Stomach (tissue), 4 donors: ENCODE results near the gene ITPRID2.

ENCODE experiments used
- EP300 ChIP-seq: sonication (generic); formaldehyde crosslinking; IDR thresholded peaks from one replicate; pipeline ENCODE4 v1.6.1; 2017; ENCODE audit warnings: antibody characterized with exemption
- POLR2A ChIP-seq, 4 donors: fragments of 450-650 bp; IDR thresholded peaks; one replicate each; pipeline ENCODE4 v1.6.1; 2016; ENCODE audit warnings: antibody characterized with exemption in 4 of 4, control low read depth in 2 of 4, mild to moderate bottlenecking in 1 of 4, moderate library complexity in 1 of 4
- TF ChIP-seq, protein P1 (sequence below), 7 experiments: fragments of 450-650 bp in 4 of 7; fragments of 200-600 bp in 3 of 7; sonication (generic) in 3 of 7; IDR thresholded peaks; one replicate each; pipeline ENCODE4 v1.5.1; 2016 to 2019; ENCODE audit warnings: antibody characterized with exemption in 7 of 7, control low read depth in 2 of 7, mild to moderate bottlenecking in 1 of 7

DNA sequence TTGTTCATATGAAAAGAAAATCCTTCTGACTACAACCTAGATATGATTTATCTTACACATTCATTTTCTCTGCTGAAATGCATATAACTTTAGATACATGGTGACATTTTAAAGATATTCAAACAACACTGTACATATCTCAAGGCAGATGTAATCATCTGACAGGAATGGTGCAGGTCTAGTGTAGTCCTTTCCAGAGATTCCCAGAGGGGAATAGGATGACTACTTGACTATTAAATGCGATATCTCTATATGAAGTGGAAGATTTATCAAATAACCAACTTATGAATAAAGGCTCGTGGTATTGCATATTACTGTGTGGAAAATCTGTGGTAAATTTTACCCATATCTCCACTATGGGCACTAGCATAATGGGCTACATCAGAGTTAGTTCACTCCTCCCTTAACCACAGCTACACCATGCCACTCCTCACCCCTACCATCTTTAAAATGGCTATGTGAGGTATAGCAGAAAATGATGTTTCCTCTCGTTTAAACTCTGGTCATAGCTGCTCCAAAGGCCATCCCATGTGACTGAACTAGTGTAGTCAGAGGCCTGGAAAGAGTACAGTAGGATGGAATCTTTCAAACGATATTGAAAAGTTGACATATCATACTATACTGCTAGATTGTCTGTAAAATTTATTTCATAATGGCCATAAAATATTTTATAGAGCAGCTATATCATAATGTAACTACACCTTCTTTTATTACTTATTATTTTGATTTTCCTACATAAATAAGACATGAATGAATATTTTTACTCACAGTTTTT is 9.1 kb upstream of the ITPRID2 start:
- TF ChIP-seq POLR2A (IDR thresholded peaks at IDR 0.05) (no peak), EP300 (no peak)
- TF ChIP-seq, protein P1, sequence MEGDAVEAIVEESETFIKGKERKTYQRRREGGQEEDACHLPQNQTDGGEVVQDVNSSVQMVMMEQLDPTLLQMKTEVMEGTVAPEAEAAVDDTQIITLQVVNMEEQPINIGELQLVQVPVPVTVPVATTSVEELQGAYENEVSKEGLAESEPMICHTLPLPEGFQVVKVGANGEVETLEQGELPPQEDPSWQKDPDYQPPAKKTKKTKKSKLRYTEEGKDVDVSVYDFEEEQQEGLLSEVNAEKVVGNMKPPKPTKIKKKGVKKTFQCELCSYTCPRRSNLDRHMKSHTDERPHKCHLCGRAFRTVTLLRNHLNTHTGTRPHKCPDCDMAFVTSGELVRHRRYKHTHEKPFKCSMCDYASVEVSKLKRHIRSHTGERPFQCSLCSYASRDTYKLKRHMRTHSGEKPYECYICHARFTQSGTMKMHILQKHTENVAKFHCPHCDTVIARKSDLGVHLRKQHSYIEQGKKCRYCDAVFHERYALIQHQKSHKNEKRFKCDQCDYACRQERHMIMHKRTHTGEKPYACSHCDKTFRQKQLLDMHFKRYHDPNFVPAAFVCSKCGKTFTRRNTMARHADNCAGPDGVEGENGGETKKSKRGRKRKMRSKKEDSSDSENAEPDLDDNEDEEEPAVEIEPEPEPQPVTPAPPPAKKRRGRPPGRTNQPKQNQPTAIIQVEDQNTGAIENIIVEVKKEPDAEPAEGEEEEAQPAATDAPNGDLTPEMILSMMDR (IDR thresholded peaks at IDR 0.05) = no peak
